Colonic mucosa (tissue), 4 donors: Measurements from ENCODE around the gene SLCO3A1. TPM values are rescaled to one million over a fixed set of nuclear protein-coding genes. Genes with fewer than 3 reads are reported as not detected.

Experiments used
- DNase-seq: peaks from one replicate; pipeline ENCODE4 v3.0.0-alpha.2; 2020
- H3K27ac ChIP-seq: fragments of 200-600 bp; one replicate; pipeline ENCODE4 v1.8.0; 2021
- H3K27me3 ChIP-seq: fragments of 200-600 bp; one replicate; pipeline ENCODE4 v1.8.0; 2021
- H3K36me3 ChIP-seq: fragments of 200-600 bp; one replicate; pipeline ENCODE4 v1.8.0; 2021
- H3K4me1 ChIP-seq: fragments of 200-600 bp; one replicate; pipeline ENCODE4 v1.8.0; 2021; ENCODE audit warnings: mild to moderate bottlenecking
- H3K4me3 ChIP-seq: fragments of 200-600 bp; one replicate; pipeline ENCODE4 v1.8.0; 2021
- H3K9ac ChIP-seq, 2 donors: one replicate each; pipeline ENCODE4 v1.7.0; 2013; ENCODE audit warnings: control low read depth in 2 of 2, low read depth in 2 of 2, low read length in 2 of 2
- H3K9me3 ChIP-seq: fragments of 200-600 bp; one replicate; pipeline ENCODE4 v1.8.0; 2021
- intact Hi-C: fragments of 100-400 bp; cut with DNase I; formaldehyde crosslinking; loops from one replicate; pipeline ENCODE4 v1.14.1; 2022
- total RNA-seq, 2 donors: library from RNA; stranded (reverse); fragmentation: NEBNext Ultra II Directional in 1 of 2; extraction: Animal tissue kit (Norgen Biotek cat#: 25700) in 1 of 2; gene quantifications; one replicate each; pipeline ENCODE4 v1.2.1, GENCODE V29; 2021
- TF ChIP-seq, protein P1 (sequence below): fragments of 200-600 bp; IDR thresholded peaks from one replicate; pipeline ENCODE4 v1.8.0; 2022; ENCODE audit warnings: antibody characterized with exemption, mild to moderate bottlenecking
- donor health status: healthy.
- donor health status: DM: no; HTN: no; CAD: no.
- donor health status: DM: no; HTN: no; CAD: no.

The SLCO3A1 gene
- total RNA-seq, 2 donors from 2014 or later = 11.4 to 24.6 TPM

DNA sequence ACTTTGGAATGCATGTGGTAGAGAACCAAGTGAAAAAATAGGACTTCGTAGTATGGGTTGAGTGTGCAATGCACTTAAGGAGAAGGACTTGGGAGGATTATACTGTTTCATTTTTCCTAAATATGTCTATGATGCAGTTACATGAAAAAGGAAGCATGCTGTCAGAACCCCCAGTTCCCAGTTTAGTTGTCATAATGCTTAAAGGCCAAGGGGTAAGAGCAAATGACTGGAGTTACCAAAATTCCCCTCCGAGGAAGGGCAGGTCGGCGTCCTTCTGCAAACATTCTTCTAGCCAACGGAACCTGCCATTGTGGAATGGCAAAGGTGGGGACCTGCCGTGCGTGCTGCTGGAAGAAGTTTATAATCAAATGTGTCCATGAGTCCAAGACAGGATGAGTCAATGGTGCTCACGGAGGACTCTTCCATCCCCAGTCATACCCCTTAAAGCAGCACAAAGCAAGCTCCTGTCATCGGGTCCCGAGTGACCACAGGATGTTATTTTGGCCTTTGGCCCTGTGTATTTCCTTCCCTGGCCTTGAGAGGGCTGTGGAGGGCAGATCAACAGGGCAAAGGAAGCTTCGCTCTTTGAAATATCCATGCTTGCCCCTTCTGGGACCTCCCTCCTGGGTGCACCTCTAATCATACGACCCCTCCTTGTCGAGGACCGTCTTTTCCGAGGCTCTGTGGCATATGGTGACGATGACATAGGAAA lies 93.2 kb downstream of the SLCO3A1 start:
- peaks cover 17% of the 10 kb centered on the region for H3K4me1 ChIP-seq
- intact Hi-C loops = loop anchor here (5.0 kb wide), 1 partner anchor 79 kb away; no protein-coding TSS in a partner anchor

DNA sequence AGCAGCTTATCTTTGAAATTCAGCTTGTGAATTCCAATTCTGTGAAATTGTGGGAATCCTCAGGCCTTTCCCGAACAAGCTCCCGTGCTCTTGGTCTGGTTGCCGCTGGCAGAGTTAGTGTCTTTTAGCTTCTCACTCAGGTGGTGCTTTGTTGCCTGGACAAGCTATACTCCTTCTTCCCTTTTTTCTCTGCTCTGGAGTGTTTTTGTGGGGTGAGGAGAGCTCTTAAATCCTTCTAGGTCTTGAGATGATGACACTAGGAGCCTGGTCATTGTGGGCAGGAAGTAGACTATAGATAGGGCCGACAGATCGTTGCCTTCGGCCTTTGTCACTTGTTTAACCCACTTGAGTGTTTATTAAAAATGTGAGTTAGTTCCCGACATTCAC lies 93.8 kb downstream of the SLCO3A1 start:
- H3K4me1 ChIP-seq = peaks cover 15% of the 10 kb centered on the region
- TF ChIP-seq, protein P1, sequence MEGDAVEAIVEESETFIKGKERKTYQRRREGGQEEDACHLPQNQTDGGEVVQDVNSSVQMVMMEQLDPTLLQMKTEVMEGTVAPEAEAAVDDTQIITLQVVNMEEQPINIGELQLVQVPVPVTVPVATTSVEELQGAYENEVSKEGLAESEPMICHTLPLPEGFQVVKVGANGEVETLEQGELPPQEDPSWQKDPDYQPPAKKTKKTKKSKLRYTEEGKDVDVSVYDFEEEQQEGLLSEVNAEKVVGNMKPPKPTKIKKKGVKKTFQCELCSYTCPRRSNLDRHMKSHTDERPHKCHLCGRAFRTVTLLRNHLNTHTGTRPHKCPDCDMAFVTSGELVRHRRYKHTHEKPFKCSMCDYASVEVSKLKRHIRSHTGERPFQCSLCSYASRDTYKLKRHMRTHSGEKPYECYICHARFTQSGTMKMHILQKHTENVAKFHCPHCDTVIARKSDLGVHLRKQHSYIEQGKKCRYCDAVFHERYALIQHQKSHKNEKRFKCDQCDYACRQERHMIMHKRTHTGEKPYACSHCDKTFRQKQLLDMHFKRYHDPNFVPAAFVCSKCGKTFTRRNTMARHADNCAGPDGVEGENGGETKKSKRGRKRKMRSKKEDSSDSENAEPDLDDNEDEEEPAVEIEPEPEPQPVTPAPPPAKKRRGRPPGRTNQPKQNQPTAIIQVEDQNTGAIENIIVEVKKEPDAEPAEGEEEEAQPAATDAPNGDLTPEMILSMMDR = no peak
- intact Hi-C loops = loop anchor here (5.0 kb wide), 1 partner anchor 80 kb away; no protein-coding TSS in a partner anchor

More for the DNA sequence above, 93.2 kb downstream of the SLCO3A1 start:
- Histone ChIP-seq H3K36me3 (no peaks in the 10 kb centered on the region), H3K9me3 (no peaks in the 10 kb centered on the region), H3K4me3 (no peak overlapping the region), H3K27ac (no peak overlapping the region), H3K9ac (peak overlapping the region in 1 of 2 donors; percentile 16), H3K27me3 (no peaks in the 10 kb centered on the region)
- TF ChIP-seq, protein P1 = no peak
- DNase-seq = no peak

DNA sequence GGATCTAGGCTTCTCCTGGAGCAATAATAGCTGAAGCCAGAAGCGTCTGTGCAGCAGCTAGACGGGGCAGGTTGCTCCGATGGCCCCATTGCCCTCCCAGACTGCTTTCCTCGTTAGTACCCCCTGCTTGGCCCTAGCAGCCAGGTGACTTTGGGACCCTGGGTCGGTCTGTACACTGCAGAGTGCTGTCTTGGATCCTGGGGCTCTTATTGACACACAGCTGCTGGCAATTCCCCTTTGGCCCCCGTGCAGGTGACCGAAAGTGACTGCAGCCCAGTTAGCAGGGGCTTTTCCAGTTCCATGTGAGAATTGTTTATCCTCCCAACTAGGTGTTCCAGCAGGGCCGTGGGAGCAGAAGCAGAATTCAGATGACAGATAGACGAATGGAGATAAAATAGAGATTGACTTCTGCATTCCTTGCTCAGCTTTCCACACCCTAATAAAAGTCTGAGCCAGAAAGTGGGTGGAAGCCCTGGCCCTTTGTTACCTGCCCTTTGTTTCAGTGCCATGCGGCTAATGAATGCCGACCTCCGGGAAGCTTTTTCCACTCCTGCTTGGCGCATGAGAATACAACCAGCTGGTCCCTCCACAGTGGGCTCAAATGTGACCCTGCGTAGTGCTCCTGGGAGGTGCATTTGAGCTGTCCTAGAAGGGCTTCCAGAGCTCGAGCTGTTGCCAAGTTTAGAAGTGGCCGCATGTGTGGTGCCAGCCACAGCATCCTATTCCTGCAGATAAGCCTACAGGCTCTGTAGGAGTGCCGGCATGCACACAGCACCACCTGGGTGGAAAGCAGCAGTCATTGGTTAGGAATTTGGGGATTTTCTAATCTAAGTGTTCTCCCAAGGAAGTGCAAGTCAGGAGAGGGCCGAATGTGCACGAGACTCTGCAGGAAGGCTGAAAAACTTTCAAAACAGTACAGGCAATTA lies 94.4 kb downstream of the SLCO3A1 start:
- intact Hi-C loops = loop anchor here (5.0 kb wide), 1 partner anchor 81 kb away; no protein-coding TSS in a partner anchor
- H3K4me3 ChIP-seq = no peak overlapping the region
- no peaks in the 10 kb centered on the region for H3K36me3 ChIP-seq
- H3K4me1 ChIP-seq = peaks cover 11% of the 10 kb centered on the region
- no peaks in the 10 kb centered on the region for H3K27me3 ChIP-seq
- H3K9me3 ChIP-seq = no peaks in the 10 kb centered on the region
- peak overlapping the region in 1 of 2 donors; percentile 62 for H3K9ac ChIP-seq
- DNase-seq = peak; percentile 34
- TF ChIP-seq, protein P1 = no peak
- peak overlapping the region; percentile 15 for H3K27ac ChIP-seq

More for the DNA sequence above, 93.8 kb downstream of the SLCO3A1 start:
- no peak overlapping the region for H3K4me3 ChIP-seq
- H3K9me3 ChIP-seq = no peaks in the 10 kb centered on the region
- H3K36me3 ChIP-seq = no peaks in the 10 kb centered on the region
- H3K9ac ChIP-seq = peak overlapping the region in 1 of 2 donors; percentile 62
- no peak for DNase-seq
- H3K27ac ChIP-seq = peak overlapping the region; percentile 15
- no peaks in the 10 kb centered on the region for H3K27me3 ChIP-seq

DNA sequence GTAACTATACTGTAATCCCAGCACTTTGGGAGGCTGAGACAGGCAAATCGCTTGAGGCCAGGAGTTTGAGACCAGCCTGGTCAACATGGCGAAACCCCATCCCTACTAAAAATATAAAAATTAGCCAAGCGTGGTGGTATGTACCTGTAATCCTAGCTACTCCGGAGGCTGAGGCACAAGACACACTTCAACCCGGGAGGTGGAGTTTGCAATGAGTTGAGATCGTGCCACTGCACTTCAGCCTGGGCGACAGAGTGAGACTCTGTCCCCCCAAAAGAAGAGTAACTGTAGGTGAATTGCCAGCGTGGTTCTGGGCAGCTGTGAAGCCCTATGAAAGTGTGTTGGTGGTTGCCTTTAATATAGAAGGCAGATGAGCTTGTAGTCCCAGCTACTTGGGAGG lies 95.9 kb downstream of the SLCO3A1 start:
- no peaks in the 10 kb centered on the region for H3K27me3 ChIP-seq
- TF ChIP-seq, protein P1 = no peak
- no peaks in the 10 kb centered on the region for H3K9me3 ChIP-seq
- DNase-seq = no peak
- H3K4me1 ChIP-seq = peaks cover 11% of the 10 kb centered on the region
- H3K9ac ChIP-seq = no peak overlapping the region
- H3K4me3 ChIP-seq = no peak overlapping the region
- intact Hi-C loops = loop anchor here (5.0 kb wide), 1 partner anchor 82 kb away; no protein-coding TSS in a partner anchor
- no peaks in the 10 kb centered on the region for H3K36me3 ChIP-seq
- no peak overlapping the region for H3K27ac ChIP-seq

DNA sequence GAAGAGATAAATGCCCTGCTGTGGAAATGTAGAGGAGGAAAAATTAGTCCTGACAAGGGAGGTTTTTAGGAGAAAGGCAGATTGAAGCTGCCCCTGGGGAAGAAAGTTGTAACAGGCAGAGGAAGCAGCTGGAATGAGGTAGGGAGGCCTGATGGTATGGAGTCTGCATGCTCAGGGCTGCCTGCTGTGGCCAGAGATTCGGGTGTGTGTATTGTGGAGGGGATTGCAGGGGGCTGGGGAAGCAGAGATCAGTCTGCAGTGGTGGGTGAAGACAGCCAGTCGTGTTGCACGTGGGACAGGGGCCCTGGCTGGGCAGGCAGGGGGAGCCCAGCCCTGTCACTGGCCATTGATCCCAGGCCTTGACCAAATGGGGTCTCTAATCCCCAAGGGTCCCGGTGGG lies 96.5 kb downstream of the SLCO3A1 start:
- Histone ChIP-seq H3K9ac (no peak overlapping the region), H3K4me1 (peaks cover 11% of the 10 kb centered on the region), H3K4me3 (no peak overlapping the region), H3K36me3 (no peaks in the 10 kb centered on the region), H3K9me3 (no peaks in the 10 kb centered on the region), H3K27ac (no peak overlapping the region), H3K27me3 (no peaks in the 10 kb centered on the region)
- intact Hi-C loops = no loop called here
- DNase-seq = no peak
- TF ChIP-seq, protein P1 = no peak
